GM12872 (cell line): ENCODE results near the gene RNF13.

Source experiments
- CTCF ChIP-seq: IDR thresholded peaks from 3 replicates; pipeline ENCODE4 v1.5.1; 2011; ENCODE audit warnings: low read depth, mild to moderate bottlenecking, low read length, moderate library complexity; ENCODE audit not compliant: insufficient read depth

The RNF13 gene

DNA sequence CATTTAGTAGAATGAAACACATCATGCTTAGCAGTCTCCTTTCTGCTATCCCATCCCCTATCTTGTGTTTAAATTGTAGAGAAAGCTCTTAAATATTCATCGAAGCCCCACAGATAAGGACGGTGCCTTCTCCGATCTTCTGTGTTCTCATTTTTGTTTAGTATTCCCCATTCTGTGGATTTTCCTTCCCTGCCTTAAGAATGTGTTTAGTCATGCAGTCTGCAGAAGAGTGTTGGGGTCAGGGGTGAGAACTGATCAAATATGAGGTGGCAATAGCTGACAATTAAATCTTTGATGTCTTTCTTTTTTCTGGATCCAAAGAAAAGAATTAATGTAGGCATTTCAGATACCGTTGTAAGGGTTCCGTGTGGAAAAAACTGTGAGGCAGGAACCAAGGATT, 11.4 kb upstream of the RNF13 start:
- TF ChIP-seq CTCF = no peak

DNA sequence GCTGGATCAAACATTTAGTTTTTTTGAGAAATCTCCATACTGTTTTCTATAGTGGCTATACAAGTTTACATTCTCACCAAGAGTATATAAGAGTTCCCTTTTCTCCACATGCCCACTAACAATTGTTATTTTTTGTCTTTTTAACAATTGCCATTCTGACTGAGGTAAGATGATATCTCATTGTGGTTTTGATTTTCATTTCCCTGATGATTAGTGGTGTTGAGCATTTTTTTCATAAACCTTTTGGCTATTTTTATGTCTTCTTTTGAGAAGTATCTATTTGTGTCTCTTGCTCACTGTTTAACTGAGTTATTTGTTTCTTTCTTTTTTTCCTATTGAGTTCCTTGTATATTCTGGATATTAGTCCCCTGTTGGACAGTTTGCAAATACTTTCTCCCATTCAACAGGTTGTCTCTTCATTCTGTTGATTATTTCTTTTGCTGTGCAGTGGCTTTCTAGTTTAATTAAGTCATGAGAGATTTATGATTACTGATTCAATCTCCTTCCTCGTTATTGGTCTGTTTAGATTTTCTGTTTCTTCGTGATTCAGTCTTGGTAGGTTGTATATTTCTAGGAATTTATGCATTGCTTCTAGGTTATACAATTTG, 6.7 kb upstream of the RNF13 start:
- no peak for TF ChIP-seq CTCF

GRCh38 chr3:149808209-149808829, 4.7 kb upstream of the RNF13 start:
- TF ChIP-seq CTCF = peak; percentile 83

GRCh38 chr3:149809699-149810098, 3.3 kb upstream of the RNF13 start:
- no peak for TF ChIP-seq CTCF

- TF ChIP-seq CTCF = no peak
These were observed 2.2 kb upstream of the RNF13 start for GRCh38 chr3:149810846-149811245.

- TF ChIP-seq CTCF = no peak
These were observed 830 bp upstream of the RNF13 start for GRCh38 chr3:149812165-149812605.

DNA sequence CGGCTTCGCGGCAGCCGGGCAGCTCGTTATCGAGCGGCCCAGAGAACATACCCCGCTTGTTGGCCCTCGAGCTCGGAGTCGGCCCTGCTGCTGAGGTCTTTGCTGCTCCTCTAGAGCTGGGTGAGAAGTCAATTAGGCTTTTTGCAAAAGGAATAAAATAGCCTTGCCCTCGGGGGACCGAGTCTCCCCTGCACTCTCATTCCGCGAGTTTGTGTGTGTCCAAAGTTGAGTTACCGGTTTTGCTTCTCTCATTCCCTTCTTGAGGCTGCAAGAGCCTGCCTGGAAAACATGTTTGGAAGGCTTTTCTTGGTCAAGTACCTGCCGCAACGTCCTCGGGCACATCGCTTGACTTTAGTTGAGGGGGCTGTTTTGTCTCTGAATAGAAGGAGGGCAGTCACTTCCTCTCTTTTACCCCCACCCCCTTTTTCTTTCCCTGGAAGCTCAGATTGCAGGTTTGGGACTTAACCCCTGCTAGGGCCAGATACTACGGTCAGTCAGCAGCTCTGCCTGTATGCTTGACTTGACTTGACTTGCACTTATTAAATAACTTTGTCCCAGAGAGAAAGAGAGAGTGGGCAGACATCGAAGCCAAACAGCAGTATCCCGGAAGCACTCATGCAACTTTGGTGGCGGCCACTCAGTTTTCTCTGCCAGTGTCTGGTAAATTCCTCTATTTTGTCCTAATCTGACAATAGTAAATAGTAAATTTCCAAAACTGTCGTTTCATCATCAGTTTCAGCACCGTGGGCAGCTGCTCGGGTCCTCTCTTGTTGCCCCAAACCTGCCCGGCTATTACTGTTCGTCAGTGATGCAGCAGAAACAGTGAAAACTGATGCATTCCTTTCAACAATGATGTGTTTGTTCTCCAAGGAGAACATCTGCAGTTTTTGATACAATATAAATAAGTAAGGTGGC, 609 bp downstream of the RNF13 start:
- no peak for TF ChIP-seq CTCF
